ENCODE results near the gene SLC2A1.
A peak's percentile ranks its signal among the peaks of the same experiment; 100 is the strongest.

The SLC2A1 gene

DNA sequence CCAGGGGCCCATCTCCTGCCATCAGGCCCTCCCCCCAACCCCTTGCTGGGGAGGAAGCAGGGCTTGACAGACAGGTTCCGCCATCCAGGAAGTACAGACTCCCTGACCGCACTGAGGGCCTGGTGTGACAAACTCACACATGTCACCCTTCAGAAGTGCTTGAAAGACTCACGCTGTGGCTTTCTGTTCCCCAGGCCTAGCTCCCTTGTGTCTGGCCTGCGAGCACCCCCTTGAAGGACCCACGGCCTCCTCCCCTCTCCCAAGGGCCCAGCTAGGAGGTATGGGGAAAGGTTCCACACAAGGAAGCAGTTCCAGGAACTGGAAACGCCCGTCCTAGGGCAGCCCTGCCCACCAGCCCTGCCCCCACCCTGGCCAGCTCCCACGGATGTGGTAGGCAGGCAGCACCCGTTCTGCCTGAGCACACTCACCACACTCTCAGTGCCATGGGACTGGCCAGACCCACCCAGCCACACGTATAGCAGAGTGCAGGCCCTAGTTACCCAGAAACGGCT lies 26.7 kb downstream of the SLC2A1 start:
- TF ChIP-seq, protein P1, sequence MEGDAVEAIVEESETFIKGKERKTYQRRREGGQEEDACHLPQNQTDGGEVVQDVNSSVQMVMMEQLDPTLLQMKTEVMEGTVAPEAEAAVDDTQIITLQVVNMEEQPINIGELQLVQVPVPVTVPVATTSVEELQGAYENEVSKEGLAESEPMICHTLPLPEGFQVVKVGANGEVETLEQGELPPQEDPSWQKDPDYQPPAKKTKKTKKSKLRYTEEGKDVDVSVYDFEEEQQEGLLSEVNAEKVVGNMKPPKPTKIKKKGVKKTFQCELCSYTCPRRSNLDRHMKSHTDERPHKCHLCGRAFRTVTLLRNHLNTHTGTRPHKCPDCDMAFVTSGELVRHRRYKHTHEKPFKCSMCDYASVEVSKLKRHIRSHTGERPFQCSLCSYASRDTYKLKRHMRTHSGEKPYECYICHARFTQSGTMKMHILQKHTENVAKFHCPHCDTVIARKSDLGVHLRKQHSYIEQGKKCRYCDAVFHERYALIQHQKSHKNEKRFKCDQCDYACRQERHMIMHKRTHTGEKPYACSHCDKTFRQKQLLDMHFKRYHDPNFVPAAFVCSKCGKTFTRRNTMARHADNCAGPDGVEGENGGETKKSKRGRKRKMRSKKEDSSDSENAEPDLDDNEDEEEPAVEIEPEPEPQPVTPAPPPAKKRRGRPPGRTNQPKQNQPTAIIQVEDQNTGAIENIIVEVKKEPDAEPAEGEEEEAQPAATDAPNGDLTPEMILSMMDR (conservative IDR thresholded peaks at IDR 0.05; ENCODE audit: low read depth, low read length) = no peak
- H3K4me3 ChIP-seq (ENCODE audit: low read length) = peak overlapping the region; percentile 23
- DNase-seq (ENCODE audit: low read depth) = no peak

DNA sequence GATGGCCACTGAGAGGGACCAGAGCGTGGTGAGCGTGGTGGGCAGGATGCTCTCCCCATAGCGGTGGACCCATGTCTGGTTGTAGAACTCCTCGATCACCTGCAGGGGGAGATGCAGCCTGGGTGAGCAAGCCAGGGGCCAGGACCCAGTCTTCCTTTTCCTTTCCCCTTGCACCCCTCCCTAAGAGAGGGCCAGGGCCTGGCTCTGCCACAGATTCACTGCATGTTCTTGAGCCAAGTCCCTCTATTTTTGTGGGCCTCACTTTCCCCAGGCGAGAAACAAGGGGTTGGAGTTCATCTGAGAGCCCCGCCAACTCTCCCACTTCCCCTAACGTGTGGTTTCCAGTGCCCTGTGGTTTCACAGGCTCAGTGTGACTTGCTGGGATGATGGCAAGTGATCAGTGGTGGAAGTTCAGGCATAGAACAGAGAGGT lies 27.5 kb downstream of the SLC2A1 start:
- no peak for DNase-seq (ENCODE audit: low read depth)
- TF ChIP-seq, protein P1 (conservative IDR thresholded peaks at IDR 0.05; ENCODE audit: low read depth, low read length) = peak; percentile 72
- no peak overlapping the region for H3K4me3 ChIP-seq (ENCODE audit: low read length)

DNA sequence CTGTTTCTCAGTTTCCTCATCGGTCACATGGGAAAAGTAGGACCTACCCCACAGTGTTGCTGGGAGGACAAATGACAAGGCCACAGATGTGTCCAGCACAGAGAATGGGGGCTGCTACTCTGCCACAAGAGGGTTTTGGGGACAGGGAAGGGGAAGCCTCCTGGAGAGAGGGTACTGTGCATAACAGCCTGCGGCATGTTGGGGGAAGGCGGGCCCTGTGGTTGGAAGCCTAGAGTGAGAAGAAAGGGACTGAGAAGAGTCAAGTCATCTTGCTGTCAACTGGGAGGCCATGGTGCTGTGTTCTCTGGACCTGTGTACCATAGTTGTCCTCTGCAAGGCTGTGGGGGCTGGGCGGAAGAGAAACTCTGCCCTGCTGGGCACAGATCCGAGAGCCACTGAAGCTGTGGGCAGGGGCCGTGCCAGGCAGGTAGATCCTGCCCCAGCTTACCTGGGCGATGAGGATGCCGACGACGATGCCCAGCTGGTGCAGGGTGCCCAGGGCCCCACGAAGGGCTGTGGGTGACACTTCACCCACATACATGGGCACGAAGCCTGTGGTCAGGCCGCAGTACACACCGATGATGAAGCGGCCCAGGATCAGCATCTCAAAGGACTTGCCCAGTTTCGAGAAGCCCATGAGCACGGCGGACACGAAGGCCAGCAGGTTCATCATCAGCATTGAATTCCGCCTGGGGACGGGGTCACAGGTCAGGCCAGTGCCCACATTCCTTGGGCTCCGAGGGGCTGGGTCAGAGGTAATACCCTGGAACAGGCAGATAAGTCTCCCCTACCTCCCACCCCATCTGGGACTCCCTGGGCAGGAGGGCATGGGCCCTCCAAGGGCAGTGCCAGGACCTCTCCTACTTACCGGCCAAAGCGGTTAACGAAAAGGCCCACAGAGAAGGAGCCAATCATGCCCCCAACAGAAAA lies 28.2 kb downstream of the SLC2A1 start:
- TF ChIP-seq, protein P1 (conservative IDR thresholded peaks at IDR 0.05; ENCODE audit: low read depth, low read length) = no peak
- no peak for DNase-seq (ENCODE audit: low read depth)
- H3K4me3 ChIP-seq (ENCODE audit: low read length) = no peak overlapping the region

DNA sequence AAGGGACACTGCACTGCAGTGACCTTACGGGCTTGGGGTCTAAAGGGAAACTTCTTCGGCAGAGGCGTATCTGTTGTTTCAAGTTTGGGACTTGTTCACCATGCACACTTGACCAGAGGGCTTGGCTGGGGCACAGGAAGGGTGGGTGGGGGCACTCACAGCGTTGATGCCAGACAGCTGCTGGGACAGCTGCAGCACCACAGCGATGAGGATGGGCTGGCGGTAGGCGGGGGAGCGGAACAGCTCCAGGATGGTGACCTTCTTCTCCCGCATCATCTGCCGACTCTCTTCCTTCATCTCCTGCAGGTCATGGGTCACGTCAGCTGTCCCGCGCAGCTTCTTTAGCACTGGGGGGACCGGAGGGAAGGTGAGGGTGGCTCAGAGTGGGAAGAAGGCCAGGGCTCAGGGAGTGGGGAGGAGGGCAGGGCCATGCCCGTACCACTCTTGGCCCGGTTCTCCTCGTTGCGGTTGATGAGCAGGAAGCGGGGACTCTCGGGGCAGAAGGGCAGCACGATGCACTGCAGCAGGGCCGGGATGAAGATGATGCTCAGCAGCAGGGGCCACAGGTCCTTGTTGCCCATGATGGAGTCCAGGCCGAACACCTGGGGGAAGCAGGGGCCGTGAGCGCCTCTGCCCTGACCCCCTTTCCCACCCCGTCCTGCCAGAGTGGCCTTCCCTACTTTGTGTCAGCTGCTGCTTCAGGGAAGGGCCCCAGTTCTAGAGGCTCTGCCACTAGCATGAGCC lies 29.1 kb downstream of the SLC2A1 start:
- TF ChIP-seq, protein P1 (conservative IDR thresholded peaks at IDR 0.05; ENCODE audit: low read depth, low read length) = no peak
- H3K4me3 ChIP-seq (ENCODE audit: low read length) = no peak overlapping the region
- DNase-seq (ENCODE audit: low read depth) = no peak

DNA sequence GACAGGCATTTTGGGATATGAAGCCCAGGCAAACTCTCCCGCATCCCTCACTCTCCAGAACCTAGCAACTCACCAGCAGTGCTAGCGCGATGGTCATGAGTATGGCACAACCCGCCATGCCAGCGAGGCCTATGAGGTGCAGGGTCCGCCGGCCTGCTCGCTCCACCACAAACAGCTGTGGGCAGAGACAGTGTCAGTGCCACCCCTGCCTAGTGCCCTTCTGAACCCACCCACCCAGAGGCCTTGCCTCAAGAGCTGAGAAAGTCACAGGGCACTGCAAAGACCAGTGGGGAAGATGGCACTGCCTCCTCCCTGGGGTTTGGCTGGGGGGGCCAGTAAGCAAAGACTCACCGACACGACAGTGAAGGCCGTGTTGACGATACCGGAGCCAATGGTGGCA lies 29.8 kb downstream of the SLC2A1 start:
- H3K4me3 ChIP-seq (ENCODE audit: low read length) = no peak overlapping the region
- DNase-seq (ENCODE audit: low read depth) = no peak
- TF ChIP-seq, protein P1 (conservative IDR thresholded peaks at IDR 0.05; ENCODE audit: low read depth, low read length) = no peak

DNA sequence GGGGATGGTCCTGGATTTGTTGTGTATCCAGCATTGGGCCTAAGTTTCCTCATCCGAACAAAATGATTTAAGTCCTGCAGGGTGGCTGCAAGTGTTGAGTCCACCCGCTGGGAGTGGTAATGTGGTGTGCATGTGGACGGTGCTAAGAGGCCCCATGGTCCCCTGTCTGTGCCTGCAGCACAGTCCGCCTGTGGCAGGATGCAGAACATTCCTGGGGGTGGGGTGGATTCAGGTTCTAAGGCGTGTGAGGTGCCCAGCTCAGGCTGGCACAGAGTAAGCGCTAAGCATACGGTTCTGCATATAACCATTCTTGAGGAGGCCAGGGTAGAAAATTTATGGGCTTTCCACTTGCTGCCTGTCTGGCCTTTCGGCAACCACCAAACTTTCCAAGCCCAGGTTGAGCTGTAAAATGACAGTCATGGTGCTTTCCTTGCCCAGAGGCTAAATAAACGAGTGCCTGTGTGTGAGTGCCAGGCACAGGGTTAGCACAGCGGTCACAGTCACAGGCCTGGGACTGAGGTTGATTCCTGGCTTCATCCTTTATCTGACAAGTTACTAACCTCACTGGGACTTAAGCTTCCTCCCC lies 30.7 kb downstream of the SLC2A1 start:
- no peak overlapping the region for H3K4me3 ChIP-seq (ENCODE audit: low read length)
- peak; percentile 78 for DNase-seq (ENCODE audit: low read depth)
- TF ChIP-seq, protein P1 (conservative IDR thresholded peaks at IDR 0.05; ENCODE audit: low read depth, low read length) = peak; percentile 4
